ENCODE data around the gene TM9SF1.
A peak's percentile ranks its signal among the peaks of the same experiment; 100 is the strongest.

Gene TM9SF1

DNA sequence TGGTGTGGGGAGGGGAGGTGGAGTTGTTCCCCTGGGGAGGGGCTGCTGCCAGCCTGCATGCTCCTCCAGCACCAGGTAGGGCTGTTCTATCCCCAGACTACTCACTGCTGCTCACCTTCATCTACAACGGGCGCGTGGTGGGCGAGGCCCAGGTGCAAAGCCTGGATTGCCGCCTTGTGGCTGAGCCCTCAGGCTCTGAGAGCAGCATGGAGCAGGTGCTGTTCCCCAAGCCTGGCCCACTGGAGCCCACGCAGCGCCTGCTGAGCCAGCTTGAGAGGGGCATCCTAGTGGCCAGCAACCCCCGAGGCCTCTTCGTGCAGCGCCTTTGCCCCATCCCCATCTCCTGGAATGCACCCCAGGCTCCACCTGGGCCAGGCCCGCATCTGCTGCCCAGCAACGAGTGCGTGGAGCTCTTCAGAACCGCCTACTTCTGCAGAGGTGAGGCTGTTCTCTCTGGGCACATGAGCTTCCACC, 30.7 kb downstream of the TM9SF1 start:
- H3K9ac ChIP-seq (ENCODE audit: low read depth, low read length), result no peak overlapping the region
- H3K36me3 ChIP-seq (ENCODE audit: insufficient read depth, low read length), result peaks cover 3% of the 10 kb centered on the region
- peaks cover 5% of the 10 kb centered on the region; the same call in 1 of the 2 replicates for H3K4me1 ChIP-seq (ENCODE audit: insufficient read depth, low read length)
- H3K9me3 ChIP-seq (ENCODE audit: control insufficient read depth, insufficient read depth, low read length), result no peaks in the 10 kb centered on the region

DNA sequence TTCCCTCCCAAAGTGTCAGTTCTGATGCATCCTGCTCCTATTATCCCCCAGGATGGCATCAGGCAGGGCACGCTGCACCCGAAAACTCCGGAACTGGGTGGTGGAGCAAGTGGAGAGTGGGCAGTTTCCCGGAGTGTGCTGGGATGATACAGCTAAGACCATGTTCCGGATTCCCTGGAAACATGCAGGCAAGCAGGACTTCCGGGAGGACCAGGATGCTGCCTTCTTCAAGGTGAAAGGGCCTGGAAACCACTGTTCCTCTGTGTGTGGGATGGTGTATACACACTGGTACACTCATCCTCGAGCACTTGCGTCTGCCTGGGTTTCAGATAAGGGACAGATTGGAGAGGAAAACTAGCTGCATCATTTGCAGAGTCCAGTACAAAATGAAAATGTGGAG, 33.1 kb downstream of the TM9SF1 start:
- Histone ChIP-seq H3K9ac (ENCODE audit: low read depth, low read length) (no peak overlapping the region), H3K4me1 (ENCODE audit: insufficient read depth, low read length) (peaks cover 5% of the 10 kb centered on the region; the same call in 1 of the 2 replicates), H3K36me3 (ENCODE audit: insufficient read depth, low read length) (peaks cover 13% of the 10 kb centered on the region), H3K9me3 (ENCODE audit: control insufficient read depth, insufficient read depth, low read length) (no peaks in the 10 kb centered on the region)

GRCh38 chr14:24160850-24161804, 34.1 kb downstream of the TM9SF1 start, which contains the start of gene IRF9:
TSS of gene IRF9 (plus strand) at chr14:24161265. CDS start at chr14:24162145, 880 bp downstream.
- Histone ChIP-seq H3K9ac (ENCODE audit: low read depth, low read length) (peak within 1 kb of the TSS; percentile 49), H3K36me3 (ENCODE audit: insufficient read depth, low read length) (peaks cover 16% of the 10 kb centered on the region), H3K4me1 (ENCODE audit: insufficient read depth, low read length) (peaks cover 5% of the 10 kb centered on the region; the same call in 1 of the 2 replicates), H3K9me3 (ENCODE audit: control insufficient read depth, insufficient read depth, low read length) (no peaks in the 10 kb centered on the region)

DNA sequence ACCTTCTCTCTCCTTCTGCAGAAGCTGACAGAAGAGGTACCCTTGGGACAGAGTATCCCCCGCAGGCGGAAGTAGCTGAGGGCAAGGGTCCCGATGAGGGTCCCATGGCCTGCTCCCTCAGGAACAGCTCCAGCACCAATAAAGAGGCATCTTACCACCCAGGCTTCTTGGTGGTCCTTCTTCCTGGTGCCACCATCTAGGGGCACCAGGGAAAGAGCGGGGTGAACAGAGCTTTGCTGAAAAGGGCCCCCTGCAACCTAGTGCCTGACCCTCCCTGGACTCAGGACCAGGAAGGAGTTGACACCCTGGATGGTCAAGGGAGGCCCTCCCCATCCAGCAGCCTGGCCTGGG, 34.8 kb downstream of the TM9SF1 start:
- Histone ChIP-seq H3K36me3 (ENCODE audit: insufficient read depth, low read length) (peaks cover 20% of the 10 kb centered on the region), H3K9ac (ENCODE audit: low read depth, low read length) (no peak overlapping the region), H3K9me3 (ENCODE audit: control insufficient read depth, insufficient read depth, low read length) (no peaks in the 10 kb centered on the region), H3K4me1 (ENCODE audit: insufficient read depth, low read length) (peaks cover 5% of the 10 kb centered on the region; the same call in 1 of the 2 replicates)

DNA sequence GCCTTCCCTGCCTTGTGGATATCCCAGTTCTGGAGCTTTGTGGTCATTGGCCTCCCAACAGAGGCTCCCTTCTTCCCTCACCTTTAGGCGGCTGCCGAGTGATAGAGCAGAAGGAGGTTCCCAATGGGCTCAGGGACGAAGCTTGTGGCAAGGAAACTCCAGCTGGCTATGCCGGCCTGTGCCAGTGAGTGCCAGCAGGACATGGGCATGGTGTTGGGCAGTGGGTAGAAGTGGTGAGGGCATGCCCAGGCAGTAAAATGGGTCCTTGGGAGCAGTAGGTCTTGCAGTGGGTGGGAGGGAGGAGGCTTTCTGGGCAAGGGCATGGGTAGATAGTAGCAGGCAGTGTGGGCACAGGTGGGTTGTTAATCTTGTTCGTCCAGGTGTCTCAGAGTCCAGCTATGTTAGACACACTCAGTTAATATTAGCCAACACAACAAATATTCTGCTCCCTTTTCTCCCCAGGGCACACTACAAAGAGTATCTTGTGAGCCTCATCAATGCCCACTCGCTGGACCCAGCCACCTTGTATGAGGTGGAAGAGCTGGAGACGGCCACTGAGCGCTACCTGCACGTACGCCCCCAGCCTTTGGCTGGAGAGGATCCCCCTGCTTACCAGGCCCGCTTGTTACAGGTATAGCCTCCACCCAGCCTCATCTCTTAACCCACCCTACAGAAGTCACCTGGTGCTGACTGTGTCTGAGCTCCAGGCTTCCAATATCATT, 35.3 kb downstream of the TM9SF1 start:
- Histone ChIP-seq H3K4me1 (ENCODE audit: insufficient read depth, low read length) (peaks cover 5% of the 10 kb centered on the region; the same call in 1 of the 2 replicates), H3K9me3 (ENCODE audit: control insufficient read depth, insufficient read depth, low read length) (no peaks in the 10 kb centered on the region), H3K36me3 (ENCODE audit: insufficient read depth, low read length) (peaks cover 20% of the 10 kb centered on the region), H3K9ac (ENCODE audit: low read depth, low read length) (no peak overlapping the region)

- peaks cover 5% of the 10 kb centered on the region; the same call in 1 of the 2 replicates for H3K4me1 ChIP-seq (ENCODE audit: insufficient read depth, low read length)
- H3K9me3 ChIP-seq (ENCODE audit: control insufficient read depth, insufficient read depth, low read length), result no peaks in the 10 kb centered on the region
- H3K9ac ChIP-seq (ENCODE audit: low read depth, low read length), result no peak overlapping the region
- peaks cover 24% of the 10 kb centered on the region for H3K36me3 ChIP-seq (ENCODE audit: insufficient read depth, low read length)
Measured at GRCh38 chr14:24157331-24157730, 37.9 kb downstream of the TM9SF1 start.

GRCh38 chr14:24156840-24157239, 38.4 kb downstream of the TM9SF1 start:
- peaks cover 25% of the 10 kb centered on the region for H3K36me3 ChIP-seq (ENCODE audit: insufficient read depth, low read length)
- no peak overlapping the region for H3K9ac ChIP-seq (ENCODE audit: low read depth, low read length)
- H3K9me3 ChIP-seq (ENCODE audit: control insufficient read depth, insufficient read depth, low read length), result no peaks in the 10 kb centered on the region
- peaks cover 3% of the 10 kb centered on the region; the same call in 1 of the 2 replicates for H3K4me1 ChIP-seq (ENCODE audit: insufficient read depth, low read length)

GRCh38 chr14:24155100-24155499, 40.1 kb downstream of the TM9SF1 start:
- Histone ChIP-seq H3K36me3 (ENCODE audit: insufficient read depth, low read length) (peaks cover 27% of the 10 kb centered on the region), H3K9ac (ENCODE audit: low read depth, low read length) (no peak overlapping the region), H3K4me1 (ENCODE audit: insufficient read depth, low read length) (no peaks in the 10 kb centered on the region), H3K9me3 (ENCODE audit: control insufficient read depth, insufficient read depth, low read length) (no peaks in the 10 kb centered on the region)

GRCh38 chr14:24151404-24152080, 43.7 kb downstream of the TM9SF1 start:
- Histone ChIP-seq H3K9ac (ENCODE audit: low read depth, low read length) (no peak overlapping the region), H3K9me3 (ENCODE audit: control insufficient read depth, insufficient read depth, low read length) (no peaks in the 10 kb centered on the region), H3K36me3 (ENCODE audit: insufficient read depth, low read length) (peaks cover 15% of the 10 kb centered on the region), H3K4me1 (ENCODE audit: insufficient read depth, low read length) (peaks cover 6% of the 10 kb centered on the region; the same call in 1 of the 2 replicates)

DNA sequence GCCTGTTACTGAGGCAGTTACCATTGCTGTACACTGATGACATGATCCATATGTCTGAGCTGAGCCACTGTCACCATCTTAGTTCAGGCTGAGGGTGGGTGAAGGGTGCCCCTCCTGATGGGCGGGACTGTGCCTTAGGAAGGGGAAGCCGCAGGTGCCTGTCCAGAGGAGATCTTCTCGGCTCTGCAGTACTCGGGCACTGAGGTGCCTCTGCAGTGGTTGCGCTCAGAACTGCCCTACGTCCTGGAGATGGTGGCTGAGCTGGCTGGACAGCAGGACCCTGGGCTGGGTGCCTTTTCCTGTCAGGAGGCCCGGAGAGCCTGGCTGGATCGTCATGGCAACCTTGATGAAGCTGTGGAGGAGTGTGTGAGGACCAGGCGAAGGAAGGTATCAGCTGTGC, 44.2 kb downstream of the TM9SF1 start:
- Histone ChIP-seq H3K9me3 (ENCODE audit: control insufficient read depth, insufficient read depth, low read length) (no peaks in the 10 kb centered on the region), H3K36me3 (ENCODE audit: insufficient read depth, low read length) (peaks cover 15% of the 10 kb centered on the region), H3K4me1 (ENCODE audit: insufficient read depth, low read length) (peaks cover 6% of the 10 kb centered on the region; the same call in 1 of the 2 replicates), H3K9ac (ENCODE audit: low read depth, low read length) (no peak overlapping the region)

- Histone ChIP-seq H3K4me1 (ENCODE audit: insufficient read depth, low read length) (peaks cover 6% of the 10 kb centered on the region; the same call in 1 of the 2 replicates), H3K9me3 (ENCODE audit: control insufficient read depth, insufficient read depth, low read length) (no peaks in the 10 kb centered on the region), H3K9ac (ENCODE audit: low read depth, low read length) (no peak overlapping the region), H3K36me3 (ENCODE audit: insufficient read depth, low read length) (peaks cover 11% of the 10 kb centered on the region)
Measured at GRCh38 chr14:24150567-24150966, 44.7 kb downstream of the TM9SF1 start.

GRCh38 chr14:24150061-24150460, 45.2 kb downstream of the TM9SF1 start:
- Histone ChIP-seq H3K4me1 (ENCODE audit: insufficient read depth, low read length) (peaks cover 6% of the 10 kb centered on the region; the same call in 1 of the 2 replicates), H3K36me3 (ENCODE audit: insufficient read depth, low read length) (peaks cover 11% of the 10 kb centered on the region), H3K9me3 (ENCODE audit: control insufficient read depth, insufficient read depth, low read length) (no peaks in the 10 kb centered on the region), H3K9ac (ENCODE audit: low read depth, low read length) (no peak overlapping the region)

- Histone ChIP-seq H3K9ac (ENCODE audit: low read depth, low read length) (no peak overlapping the region), H3K36me3 (ENCODE audit: insufficient read depth, low read length) (peaks cover 7% of the 10 kb centered on the region)
Measured at GRCh38 chr14:24149302-24149969, 45.8 kb downstream of the TM9SF1 start.

More at GRCh38 chr14:24149302-24149969, 45.8 kb downstream of the TM9SF1 start:
- Histone ChIP-seq H3K4me1 (ENCODE audit: insufficient read depth, low read length) (peaks cover 6% of the 10 kb centered on the region; the same call in 1 of the 2 replicates), H3K9me3 (ENCODE audit: control insufficient read depth, insufficient read depth, low read length) (no peaks in the 10 kb centered on the region)

Measured in ES-I3 (cell line).